ENCODE data around the gene TRIM3. TPM values are rescaled to one million over a fixed set of nuclear protein-coding genes. Genes with fewer than 3 reads are reported as not detected.
A peak's percentile ranks its signal among the peaks of the same experiment; 100 is the strongest.

TRIM3 gene
- total RNA-seq, 2 experiments from 2014 or later, result 3.8 to 4.2 TPM

GRCh38 chr11:6417907-6418556, 55.7 kb downstream of the TRIM3 start:
- intact Hi-C loops (cut with DNase I, micrococcal nuclease), result loop anchor here (2.0 to 10.0 kb wide), 7 partner anchors 15 to 1097 kb away; partner anchors contain the start of genes ARFIP2 (in 1 of the 2), ILK (in 1 of the 2), MRPL17 (in 1 of the 2) and PPFIBP2 (in 1 of the 2)
- Mint-ChIP-seq H3K27me3 (peaks cover 3% of the 10 kb centered on the region), H3K4me3 (no peak overlapping the region), H3K4me1 (peaks cover 11% of the 10 kb centered on the region), H3K9me3 (ENCODE audit: low read depth) (no peaks in the 10 kb centered on the region), H3K27ac (no peak overlapping the region), H3K36me3 (ENCODE audit: low read depth) (no peaks in the 10 kb centered on the region)
- ChIA-PET POLR2A (interaction anchor here (1.2 to 2.3 kb wide), 2 partner anchors 16 to 28 kb away, joined by 6 to 12 read pairs; partner anchors contain the start of gene SMPD1), CTCF (interaction anchor here (0.6 to 2.7 kb wide), 7 partner anchors 8 to 263 kb away, joined by 3 to 10 read pairs (median 4); no protein-coding TSS in a partner anchor)
- no peak for ATAC-seq
- DNase-seq, result no peak

- CTCF ChIA-PET, result interaction anchor here (0.6 to 0.9 kb wide), 2 partner anchors 13 to 37 kb away, joined by 4 read pairs; no protein-coding TSS in a partner anchor
- H3K9me3 Mint-ChIP-seq (ENCODE audit: low read depth), result no peaks in the 10 kb centered on the region
- POLR2A ChIA-PET, result no interaction called here
- no peak for ATAC-seq
- no peak overlapping the region for H3K27ac Mint-ChIP-seq
- peaks cover under 1% of the 10 kb centered on the region for H3K36me3 Mint-ChIP-seq (ENCODE audit: low read depth)
- no peak for DNase-seq
- H3K4me1 Mint-ChIP-seq, result peaks cover 26% of the 10 kb centered on the region
- no peak overlapping the region for H3K4me3 Mint-ChIP-seq
- intact Hi-C loops (cut with DNase I, micrococcal nuclease), result loop anchor here (5.0 to 10.0 kb wide), 6 partner anchors 67 to 1099 kb away; partner anchors contain the start of genes ARFIP2 (in 1 of the 2), ILK (in 1 of the 2), MRPL17 (in 1 of the 2) and PPFIBP2 (in 1 of the 2)
- no peaks in the 10 kb centered on the region for H3K27me3 Mint-ChIP-seq
Measured at GRCh38 chr11:6415797-6416196, 57.9 kb downstream of the TRIM3 start.

GRCh38 chr11:6414874-6415328, 58.8 kb downstream of the TRIM3 start:
- DNase-seq (peak; percentile 70), ATAC-seq (peak; percentile 40)
- H3K27me3 Mint-ChIP-seq, result no peaks in the 10 kb centered on the region
- peaks cover 5% of the 10 kb centered on the region for H3K36me3 Mint-ChIP-seq (ENCODE audit: low read depth)
- CTCF ChIA-PET, result interaction anchor here (1.2 to 3.5 kb wide), 3 partner anchors 36 to 76 kb away, joined by 3 to 21 read pairs (median 3); no protein-coding TSS in a partner anchor
- H3K27ac Mint-ChIP-seq, result no peak overlapping the region
- H3K9me3 Mint-ChIP-seq (ENCODE audit: low read depth), result no peaks in the 10 kb centered on the region
- intact Hi-C loops (cut with DNase I, micrococcal nuclease), result loop anchor here (1.0 to 10.0 kb wide), 8 partner anchors 13 to 1100 kb away; partner anchors contain the start of genes ARFIP2 (in 1 of the 2), ILK (in 1 of the 2), MRPL17 (in 1 of the 2) and PPFIBP2 (in 1 of the 2)
- H3K4me1 Mint-ChIP-seq, result peaks cover 26% of the 10 kb centered on the region
- no peak overlapping the region for H3K4me3 Mint-ChIP-seq
- POLR2A ChIA-PET, result interaction anchor here (2.1 kb wide), 1 partner anchor 12 kb away, joined by 30 read pairs; no protein-coding TSS in a partner anchor

- peak; percentile 88 for DNase-seq
- Mint-ChIP-seq H3K27me3 (no peaks in the 10 kb centered on the region), H3K27ac (no peak overlapping the region), H3K4me3 (no peak overlapping the region), H3K4me1 (peaks cover 30% of the 10 kb centered on the region), H3K36me3 (ENCODE audit: low read depth) (peaks cover 7% of the 10 kb centered on the region), H3K9me3 (ENCODE audit: low read depth) (no peaks in the 10 kb centered on the region)
- CTCF ChIA-PET, result interaction anchor here (0.6 to 3.5 kb wide), 13 partner anchors 10 to 185 kb away, joined by 3 to 21 read pairs (median 3); partner anchors contain the start of genes ARFIP2, HPX and TIMM10B
- intact Hi-C loops (cut with DNase I, micrococcal nuclease), result loop anchor here (1.0 to 10.0 kb wide), 6 partner anchors 11 to 1101 kb away; partner anchors contain the start of genes SMPD1 (in 2 of the 2), FHIP1B (in 1 of the 2), ILK (in 1 of the 2) and MRPL17 (in 1 of the 2)
- ATAC-seq, result peak; percentile 86
- POLR2A ChIA-PET, result interaction anchor here (0.6 to 2.1 kb wide), 8 partner anchors 9 to 115 kb away, joined by 3 to 30 read pairs (median 6); partner anchors contain the start of genes ARFIP2, SMPD1 and TIMM10B
Measured at GRCh38 chr11:6413791-6414201, 59.9 kb downstream of the TRIM3 start.

GRCh38 chr11:6411594-6412031, 62.1 kb downstream of the TRIM3 start:
- no peak overlapping the region for H3K4me3 Mint-ChIP-seq
- no peak for ATAC-seq
- H3K27me3 Mint-ChIP-seq, result no peaks in the 10 kb centered on the region
- no peak for DNase-seq
- POLR2A ChIA-PET, result interaction anchor here (1.4 kb wide), 1 partner anchor 8 kb away, joined by 5 read pairs; no protein-coding TSS in a partner anchor
- no peaks in the 10 kb centered on the region for H3K9me3 Mint-ChIP-seq (ENCODE audit: low read depth)
- peaks cover 10% of the 10 kb centered on the region for H3K36me3 Mint-ChIP-seq (ENCODE audit: low read depth)
- H3K27ac Mint-ChIP-seq, result no peak overlapping the region
- peaks cover 44% of the 10 kb centered on the region for H3K4me1 Mint-ChIP-seq
- CTCF ChIA-PET, result interaction anchor here (1.5 to 3.5 kb wide), 2 partner anchors 32 to 33 kb away, joined by 4 to 21 read pairs; no protein-coding TSS in a partner anchor
- intact Hi-C loops (cut with DNase I, micrococcal nuclease), result loop anchor here (10.0 kb wide), 3 partner anchors 193 to 1103 kb away; partner anchors contain the start of genes ILK (in 1 of the 2), MRPL17 (in 1 of the 2), PPFIBP2 (in 1 of the 2) and RRP8 (in 1 of the 2)

GRCh38 chr11:6410695-6411430, 62.9 kb downstream of the TRIM3 start:
- no peaks in the 10 kb centered on the region for H3K9me3 Mint-ChIP-seq (ENCODE audit: low read depth)
- ATAC-seq, result no peak
- intact Hi-C loops (cut with DNase I, micrococcal nuclease), result loop anchor here (10.0 kb wide), 3 partner anchors 194 to 1104 kb away; partner anchors contain the start of genes ILK (in 1 of the 2), MRPL17 (in 1 of the 2), PPFIBP2 (in 1 of the 2) and RRP8 (in 1 of the 2)

GRCh38 chr11:6406370-6406769, 67.4 kb downstream of the TRIM3 start:
- DNase-seq (no peak), ATAC-seq (no peak)
- H3K4me1 Mint-ChIP-seq, result peaks cover 76% of the 10 kb centered on the region
- H3K27ac Mint-ChIP-seq, result peak overlapping the region; percentile 55
- no peaks in the 10 kb centered on the region for H3K9me3 Mint-ChIP-seq (ENCODE audit: low read depth)
- H3K36me3 Mint-ChIP-seq (ENCODE audit: low read depth), result peaks cover 13% of the 10 kb centered on the region
- CTCF ChIA-PET, result interaction anchor here (1.0 to 1.1 kb wide), 2 partner anchors 21 to 27 kb away, joined by 3 to 9 read pairs; no protein-coding TSS in a partner anchor
- intact Hi-C loops (cut with DNase I, micrococcal nuclease), result no loop called here
- POLR2A ChIA-PET, result interaction anchor here (0.6 kb wide), 1 partner anchor 69 kb away, joined by 5 read pairs; no protein-coding TSS in a partner anchor
- H3K4me3 Mint-ChIP-seq, result no peak overlapping the region
- H3K27me3 Mint-ChIP-seq, result no peaks in the 10 kb centered on the region

More at GRCh38 chr11:6410695-6411430, 62.9 kb downstream of the TRIM3 start:
- Mint-ChIP-seq H3K4me3 (no peak overlapping the region), H3K36me3 (ENCODE audit: low read depth) (peaks cover 13% of the 10 kb centered on the region), H3K27ac (peak overlapping the region; percentile 10), H3K27me3 (no peaks in the 10 kb centered on the region), H3K4me1 (peaks cover 51% of the 10 kb centered on the region)
- DNase-seq, result no peak
- ChIA-PET CTCF (interaction anchor here (0.6 to 1.7 kb wide), 4 partner anchors 26 to 33 kb away, joined by 3 to 6 read pairs (median 4); no protein-coding TSS in a partner anchor), POLR2A (interaction anchor here (1.4 kb wide), 1 partner anchor 8 kb away, joined by 5 read pairs; no protein-coding TSS in a partner anchor)

- Mint-ChIP-seq H3K4me3 (no peak overlapping the region), H3K36me3 (ENCODE audit: low read depth) (peaks cover 17% of the 10 kb centered on the region), H3K27ac (peak overlapping the region; percentile 22), H3K4me1 (peaks cover 79% of the 10 kb centered on the region), H3K27me3 (no peaks in the 10 kb centered on the region), H3K9me3 (ENCODE audit: low read depth) (no peaks in the 10 kb centered on the region)
- CTCF ChIA-PET, result interaction anchor here (1.0 to 5.4 kb wide), 2 partner anchors 22 to 36 kb away, joined by 3 to 28 read pairs; partner anchors contain the start of gene HPX
- DNase-seq, result no peak
- intact Hi-C loops (cut with DNase I, micrococcal nuclease), result no loop called here
- POLR2A ChIA-PET, result interaction anchor here (0.6 to 1.8 kb wide), 2 partner anchors 8 to 70 kb away, joined by 5 read pairs; no protein-coding TSS in a partner anchor
- no peak for ATAC-seq
Measured at GRCh38 chr11:6405846-6406245, 67.9 kb downstream of the TRIM3 start.

- ChIA-PET CTCF (interaction anchor here (1.0 to 5.4 kb wide), 2 partner anchors 15 to 37 kb away, joined by 3 to 28 read pairs; partner anchors contain the start of genes HPX and SMPD1), POLR2A (interaction anchor here (1.8 kb wide), 1 partner anchor 9 kb away, joined by 5 read pairs; no protein-coding TSS in a partner anchor)
- ATAC-seq (no peak), DNase-seq (peak; percentile 18)
- Mint-ChIP-seq H3K4me1 (peaks cover 82% of the 10 kb centered on the region), H3K27me3 (no peaks in the 10 kb centered on the region), H3K27ac (no peak overlapping the region), H3K36me3 (ENCODE audit: low read depth) (peaks cover 17% of the 10 kb centered on the region), H3K4me3 (no peak overlapping the region), H3K9me3 (ENCODE audit: low read depth) (no peaks in the 10 kb centered on the region)
- intact Hi-C loops (cut with DNase I, micrococcal nuclease), result no loop called here
Measured at GRCh38 chr11:6405052-6405667, 68.6 kb downstream of the TRIM3 start.

Data from activated CD4-positive, alpha-beta T cell treated with anti-CD3 and anti-CD28 coated beads for 36 hours (primary cell).